Endothelial cell of umbilical vein (primary cell): ENCODE data around the gene KCTD19.

Source experiments
- CTCF ChIP-seq, 2 donors: IDR thresholded peaks; 1 replicate in 1 of 2; 2 replicates in 1 of 2; pipeline ENCODE4 v1.5.1; 2011; ENCODE audit warnings: low read length in 2 of 2, mild to moderate bottlenecking in 2 of 2, moderate library complexity in 2 of 2, control low read depth in 1 of 2, inconsistent platforms in 1 of 2, low read depth in 1 of 2; ENCODE audit not compliant: insufficient read depth in 1 of 2; ENCODE audit errors: extremely low read depth in 1 of 2
- EZH2 ChIP-seq: IDR thresholded peaks from 2 replicates; pipeline ENCODE4 v1.6.1; 2012; ENCODE audit warnings: borderline replicate concordance, low read depth, mild to moderate bottlenecking, moderate library complexity, low read length, inconsistent platforms; ENCODE audit not compliant: severe bottlenecking
- GATA2 ChIP-seq: IDR thresholded peaks from 2 replicates; pipeline ENCODE4 v1.7.0; 2011; ENCODE audit warnings: low read depth, mild to moderate bottlenecking, moderate library complexity, mixed read lengths, low read length; ENCODE audit not compliant: insufficient read length, insufficient read depth
- MAX ChIP-seq: IDR thresholded peaks from 2 replicates; pipeline ENCODE4 v1.6.1; 2011; ENCODE audit not compliant: insufficient read depth, insufficient read length
- POLR2A ChIP-seq: IDR thresholded peaks from 2 replicates; pipeline ENCODE4 v1.6.1; 2012; ENCODE audit warnings: low read depth, mild to moderate bottlenecking, control low read depth, low read length
- POLR2AphosphoS5 ChIP-seq: IDR thresholded peaks from 2 replicates; pipeline ENCODE4 v1.6.1; 2012; ENCODE audit warnings: low read depth, mild to moderate bottlenecking, control low read depth, low read length, moderate library complexity; ENCODE audit not compliant: insufficient read depth

- TF ChIP-seq CTCF (IDR thresholded peaks at IDR 0.05; ENCODE audit: extremely low read depth in 1 of 2, insufficient read depth in 1 of 2, low read depth in 1 of 2, low read length in 2 of 2) (no peak), POLR2A (no peak), EZH2 (no peak), GATA2 (no peak), POLR2AphosphoS5 (no peak), MAX (no peak)
Observed at GRCh38 chr16:67259705-67260104, 66.8 kb downstream of the KCTD19 start.
